Measurements from ENCODE around the gene MLPH.
A peak's percentile ranks its signal among the peaks of the same experiment; 100 is the strongest.

The MLPH gene

GRCh38 chr2:237569041-237569440, 82.0 kb downstream of the MLPH start:
- no peak for DNase-seq

DNA sequence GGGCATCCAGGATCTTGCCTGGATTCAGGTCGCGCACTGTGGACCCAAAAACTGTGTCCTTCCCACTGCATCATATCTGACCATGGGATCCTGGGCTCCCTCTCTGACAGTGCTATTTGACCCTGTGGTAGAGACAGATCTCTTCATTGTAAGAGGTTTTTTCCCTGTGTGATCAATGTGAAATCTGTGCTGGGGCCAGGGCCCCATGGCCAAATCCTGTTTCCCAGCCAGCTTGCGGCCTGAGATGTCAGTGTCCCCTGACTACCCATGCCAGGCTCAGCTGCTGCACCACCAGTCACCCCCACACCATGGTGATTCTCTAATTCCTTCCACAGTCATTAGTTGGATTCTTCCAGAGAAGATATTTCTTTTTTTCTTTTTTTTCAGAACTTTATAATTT, 82.8 kb downstream of the MLPH start:
- no peak for DNase-seq

- DNase-seq: no peak
Observed at GRCh38 chr2:237570776-237571335, 83.8 kb downstream of the MLPH start.

DNA sequence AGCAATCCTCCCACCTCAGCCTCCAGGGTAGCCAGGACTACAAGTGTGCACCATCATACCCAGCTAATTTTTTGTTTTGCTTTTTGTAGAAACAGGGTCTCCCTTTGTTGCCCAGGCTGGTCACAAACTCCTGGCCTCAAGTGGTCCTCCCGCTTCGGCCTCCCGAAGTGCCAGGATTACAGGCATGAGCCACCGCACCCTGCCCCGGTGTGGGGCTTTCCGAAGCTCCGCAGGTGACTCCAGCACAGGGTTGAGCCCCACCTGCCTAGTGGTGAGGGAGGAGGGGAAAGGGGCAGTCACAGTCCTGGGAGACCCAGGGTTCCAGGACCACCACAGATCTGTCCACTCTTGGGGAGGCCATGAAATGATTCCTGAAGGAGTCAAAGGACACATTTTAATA, 84.5 kb downstream of the MLPH start:
- no peak for DNase-seq

- DNase-seq: peak; percentile 95 to 97 (median 97)
Observed at GRCh38 chr2:237572021-237572741, 85.1 kb downstream of the MLPH start.

- DNase-seq: no peak
Observed at GRCh38 chr2:237572742-237573101, 85.7 kb downstream of the MLPH start.

- DNase-seq: no peak
Observed at GRCh38 chr2:237573721-237574415, 86.8 kb downstream of the MLPH start.

- no peak for DNase-seq
Observed at GRCh38 chr2:237574467-237574866, 87.4 kb downstream of the MLPH start.

- DNase-seq: no peak
Observed at GRCh38 chr2:237574894-237575868, 88.1 kb downstream of the MLPH start.

DNA sequence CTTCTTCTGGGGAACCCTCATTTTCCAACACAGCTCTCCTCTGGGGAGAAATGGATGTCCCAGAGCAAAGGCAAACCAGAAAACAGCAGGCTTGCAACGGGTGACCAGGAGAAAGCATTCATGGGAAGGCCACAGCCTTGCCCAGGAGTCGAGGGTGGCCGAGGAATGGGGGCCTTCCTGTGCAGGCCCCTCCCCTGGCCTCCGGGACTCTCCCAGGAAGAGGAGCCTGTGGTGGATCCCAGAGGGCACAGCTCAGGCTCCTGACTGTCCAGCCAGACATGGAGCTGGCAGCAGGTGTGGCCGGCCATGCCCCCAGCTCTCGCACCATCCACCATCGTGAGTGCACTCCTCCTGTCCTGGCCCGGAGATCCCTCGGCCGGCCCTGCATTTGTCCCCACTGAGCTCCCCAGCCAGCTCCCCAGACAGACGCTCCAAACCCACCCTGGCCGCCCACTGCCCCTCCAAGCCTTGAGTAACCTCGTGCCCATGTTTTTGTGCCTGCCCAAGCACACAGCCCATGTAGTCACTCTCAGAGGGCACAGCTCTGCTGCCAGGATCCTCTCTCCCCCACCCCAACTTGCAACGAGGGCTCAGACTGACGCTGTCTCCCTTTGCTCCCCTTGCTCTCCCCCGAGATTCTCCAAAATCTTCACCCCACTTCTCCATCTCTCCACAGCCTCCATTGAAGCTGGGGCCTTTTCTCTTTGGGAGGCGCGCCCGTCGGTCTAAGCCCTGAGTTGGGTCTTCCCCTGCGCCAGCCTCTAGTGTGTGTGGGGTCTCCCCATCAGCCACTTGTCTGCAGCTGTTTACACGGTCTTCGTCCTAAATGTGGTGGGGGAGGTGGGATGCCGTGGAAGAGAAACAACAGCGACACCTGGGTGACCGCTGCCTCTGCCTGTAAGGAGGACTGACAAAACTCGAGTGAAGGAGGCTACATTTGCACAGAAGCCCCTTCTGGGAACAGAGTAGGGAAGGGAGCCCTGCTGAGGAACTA, 89.1 kb downstream of the MLPH start:
- no peak for DNase-seq

- DNase-seq: no peak
Observed at GRCh38 chr2:237576974-237577373, 89.9 kb downstream of the MLPH start.

DNA sequence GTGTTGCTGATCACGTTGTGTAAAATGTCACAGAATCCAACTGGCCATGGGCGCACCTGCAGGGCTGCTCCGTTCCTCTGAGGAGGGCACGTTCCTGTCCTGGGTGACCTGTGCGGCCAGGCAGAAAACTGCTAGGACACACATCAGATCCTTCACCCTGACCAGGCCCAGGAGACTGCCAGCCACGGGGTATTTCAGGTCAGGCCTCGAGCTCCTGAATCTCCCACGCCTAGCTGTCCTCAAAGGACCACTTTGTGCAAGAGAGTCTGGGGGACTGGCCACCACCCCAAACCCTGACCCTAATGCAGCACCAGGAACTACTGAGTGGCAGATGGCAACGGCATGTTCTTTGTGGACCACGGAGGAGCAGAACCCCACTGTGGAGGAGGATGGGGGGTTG, 90.4 kb downstream of the MLPH start:
- no peak for DNase-seq

GRCh38 chr2:237577956-237578870, 91.2 kb downstream of the MLPH start:
- no peak for DNase-seq

- DNase-seq: no peak
Observed at GRCh38 chr2:237581326-237581725, 94.3 kb downstream of the MLPH start.

DNA sequence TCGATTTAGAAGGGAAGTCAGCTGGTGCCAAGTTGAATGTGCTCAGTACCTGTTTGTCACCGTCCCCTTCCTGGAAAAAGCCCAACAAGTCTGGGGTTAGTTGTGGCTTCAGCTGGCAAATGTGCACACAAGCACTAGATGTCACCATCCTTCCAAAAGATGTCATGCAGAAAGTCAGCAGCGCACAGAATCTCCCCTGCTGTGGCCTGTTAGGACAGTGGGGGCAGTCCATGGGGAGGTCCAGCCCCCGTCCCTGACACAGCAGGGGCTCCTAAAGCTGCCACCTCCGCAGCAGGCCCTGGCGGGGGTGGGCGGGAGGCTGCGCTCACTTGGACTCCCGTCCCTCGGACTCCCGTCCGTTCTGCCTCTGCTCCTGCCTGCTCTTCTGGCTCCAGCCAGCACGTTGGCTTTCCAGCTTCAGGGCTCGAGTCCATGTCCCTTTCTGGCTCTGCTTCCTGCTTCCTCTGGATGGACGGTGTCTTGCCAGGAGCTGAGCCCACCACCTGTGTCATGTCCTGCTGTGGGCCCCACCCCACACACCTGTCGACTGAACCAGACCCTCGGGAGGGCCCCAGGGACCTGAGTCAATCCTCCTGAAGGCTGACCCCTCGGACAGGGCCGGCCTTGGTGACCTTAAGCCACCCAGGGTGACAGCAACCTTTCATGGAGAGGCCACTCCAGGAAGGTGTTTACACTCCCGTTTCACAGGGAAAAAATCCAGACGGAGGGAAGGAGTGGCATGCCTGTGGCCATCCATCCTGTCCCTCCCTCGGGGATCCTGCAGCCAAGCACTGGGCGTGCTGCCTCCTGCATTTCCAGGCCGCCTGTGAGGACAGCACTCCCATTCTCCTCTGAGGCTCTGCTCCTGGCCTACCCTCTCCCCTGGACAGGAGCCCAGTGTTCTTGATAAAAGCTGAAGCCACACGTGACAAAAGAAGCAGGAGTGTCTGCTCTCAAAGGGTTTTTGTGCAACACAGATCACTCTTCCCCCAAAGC, 95.0 kb downstream of the MLPH start:
- DNase-seq: peak; percentile 44 to 64 (median 60)

GRCh38 chr2:237583385-237584295, 96.6 kb downstream of the MLPH start:
- DNase-seq: no peak

DNA sequence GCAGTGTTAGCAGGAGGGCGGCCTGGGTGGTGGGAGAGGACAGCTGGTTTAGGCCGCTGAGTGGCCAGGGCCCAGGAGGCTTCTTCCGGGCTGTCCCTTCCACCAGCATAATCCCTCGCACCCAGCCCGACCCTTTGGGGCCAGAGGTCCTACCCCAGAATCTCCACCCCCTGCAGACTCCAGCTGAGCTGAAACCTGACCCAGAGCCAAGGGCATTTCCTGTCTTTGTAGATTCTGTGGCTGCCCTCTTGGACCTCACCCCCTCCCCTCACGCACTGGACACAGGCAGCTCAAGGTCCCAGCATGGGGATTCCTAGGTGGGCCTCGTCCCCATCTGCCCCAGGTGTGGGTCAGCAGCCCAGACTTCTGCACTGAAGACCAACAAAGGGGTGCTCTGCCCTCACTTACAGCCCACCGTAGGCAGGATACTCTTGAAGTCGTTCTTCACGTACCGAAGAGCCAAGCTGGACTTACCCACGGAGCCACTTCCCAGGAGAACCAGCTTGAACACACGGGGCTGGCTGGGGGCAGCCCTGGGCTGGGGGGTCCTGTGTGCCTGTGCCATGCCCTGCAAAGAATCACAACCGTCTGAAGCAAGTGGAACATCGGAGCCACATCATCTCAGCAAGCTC, 98.7 kb downstream of the MLPH start:
- no peak for DNase-seq
